Central memory CD8-positive, alpha-beta T cell (primary cell): ENCODE results near the gene FNDC5.

Experiments used
- ATAC-seq: fragments of 150-1000 bp; cut with Tn5 transposase; replicated peaks from 2 replicates; pipeline ENCODE4 v1.10.0; 2022; ENCODE audit warnings: mild to moderate bottlenecking, moderate FRiP score, moderate number of reproducible peaks; ENCODE audit not compliant: poor library complexity, severe bottlenecking; ENCODE audit errors: extremely low read depth
- DNase-seq, 2 donors: peaks; one replicate each; pipeline ENCODE4 v3.0.0; 2021; ENCODE audit warnings: low spot score in 2 of 2
- H3K27ac Mint-ChIP-seq: one replicate; pipeline ENCODE4 v1.8.0; 2022; ENCODE audit warnings: low read depth, mild to moderate bottlenecking, moderate library complexity, mixed read lengths
- H3K27me3 Mint-ChIP-seq: one replicate; pipeline ENCODE4 v1.8.0; 2022; ENCODE audit warnings: mixed read lengths
- H3K36me3 Mint-ChIP-seq: one replicate; pipeline ENCODE4 v1.8.0; 2022; ENCODE audit warnings: mild to moderate bottlenecking, moderate library complexity, mixed read lengths; ENCODE audit not compliant: insufficient read depth
- H3K4me1 Mint-ChIP-seq: one replicate; pipeline ENCODE4 v1.8.0; 2022; ENCODE audit warnings: mixed read lengths
- H3K4me3 Mint-ChIP-seq: one replicate; pipeline ENCODE4 v1.8.0; 2022; ENCODE audit warnings: mild to moderate bottlenecking, moderate library complexity, mixed read lengths
- H3K9me3 Mint-ChIP-seq: one replicate; pipeline ENCODE4 v1.8.0; 2022; ENCODE audit warnings: mixed read lengths

FNDC5 gene

GRCh38 chr1:32886004-32886827 lies 15.5 kb upstream of the FNDC5 start, which contains the start of gene HPCA:
Gene HPCA, plus strand, starts transcription at chr1:32886491. Its CDS starts 2,408 bp downstream, at chr1:32888899.
- H3K9me3 Mint-ChIP-seq, result no peaks in the 10 kb centered on the region
- H3K4me3 Mint-ChIP-seq, result peak within 1 kb of the TSS; percentile 49
- ATAC-seq (no peak), DNase-seq (no peak)
- peaks cover 5% of the 10 kb centered on the region for H3K36me3 Mint-ChIP-seq
- peaks cover 84% of the 10 kb centered on the region for H3K27me3 Mint-ChIP-seq
- H3K4me1 Mint-ChIP-seq, result peaks cover 13% of the 10 kb centered on the region
- no peak within 1 kb of the TSS for H3K27ac Mint-ChIP-seq

- H3K36me3 Mint-ChIP-seq, result peaks cover 5% of the 10 kb centered on the region
- no peak overlapping the region for H3K27ac Mint-ChIP-seq
- no peak for ATAC-seq
- no peaks in the 10 kb centered on the region for H3K9me3 Mint-ChIP-seq
- peaks cover 84% of the 10 kb centered on the region for H3K27me3 Mint-ChIP-seq
- peak overlapping the region; percentile 49 for H3K4me3 Mint-ChIP-seq
- H3K4me1 Mint-ChIP-seq, result peaks cover 13% of the 10 kb centered on the region
- no peak for DNase-seq
Observed at GRCh38 chr1:32885676-32886003, 14.9 kb upstream of the FNDC5 start.

- Mint-ChIP-seq H3K4me1 (peaks cover 13% of the 10 kb centered on the region), H3K27me3 (peaks cover 76% of the 10 kb centered on the region), H3K27ac (no peak overlapping the region)
Observed at GRCh38 chr1:32884726-32885125, 14.0 kb upstream of the FNDC5 start.

GRCh38 chr1:32884032-32884372 lies 13.3 kb upstream of the FNDC5 start:
- ATAC-seq (no peak), DNase-seq (no peak)
- Mint-ChIP-seq H3K4me1 (peaks cover 13% of the 10 kb centered on the region), H3K9me3 (no peaks in the 10 kb centered on the region), H3K27me3 (peaks cover 69% of the 10 kb centered on the region), H3K27ac (no peak overlapping the region), H3K4me3 (no peak overlapping the region), H3K36me3 (peaks cover 5% of the 10 kb centered on the region)

More at GRCh38 chr1:32884726-32885125, 14.0 kb upstream of the FNDC5 start:
- Mint-ChIP-seq H3K36me3 (peaks cover 5% of the 10 kb centered on the region), H3K4me3 (no peak overlapping the region), H3K9me3 (no peaks in the 10 kb centered on the region)
- ATAC-seq, result no peak
- DNase-seq, result no peak

GRCh38 chr1:32883338-32884031 lies 12.8 kb upstream of the FNDC5 start:
- peaks cover 64% of the 10 kb centered on the region for H3K27me3 Mint-ChIP-seq
- H3K36me3 Mint-ChIP-seq, result peaks cover 5% of the 10 kb centered on the region
- no peak overlapping the region for H3K27ac Mint-ChIP-seq
- no peaks in the 10 kb centered on the region for H3K9me3 Mint-ChIP-seq
- DNase-seq (no peak), ATAC-seq (no peak)
- peaks cover 13% of the 10 kb centered on the region for H3K4me1 Mint-ChIP-seq
- no peak overlapping the region for H3K4me3 Mint-ChIP-seq

GRCh38 chr1:32881871-32882850 lies 11.4 kb upstream of the FNDC5 start:
- H3K4me3 Mint-ChIP-seq, result no peak overlapping the region
- no peak for DNase-seq
- no peak overlapping the region for H3K27ac Mint-ChIP-seq
- H3K9me3 Mint-ChIP-seq, result no peaks in the 10 kb centered on the region
- peaks cover 58% of the 10 kb centered on the region for H3K27me3 Mint-ChIP-seq
- ATAC-seq, result no peak
- H3K4me1 Mint-ChIP-seq, result peaks cover 11% of the 10 kb centered on the region
- H3K36me3 Mint-ChIP-seq, result peaks cover 5% of the 10 kb centered on the region

- ATAC-seq (no peak), DNase-seq (no peak)
- no peak overlapping the region for H3K4me3 Mint-ChIP-seq
- H3K36me3 Mint-ChIP-seq, result peaks cover 5% of the 10 kb centered on the region
- H3K4me1 Mint-ChIP-seq, result peaks cover 8% of the 10 kb centered on the region
- no peaks in the 10 kb centered on the region for H3K9me3 Mint-ChIP-seq
- H3K27me3 Mint-ChIP-seq, result peaks cover 52% of the 10 kb centered on the region
- H3K27ac Mint-ChIP-seq, result no peak overlapping the region
Observed at GRCh38 chr1:32881291-32881690, 10.6 kb upstream of the FNDC5 start.

- Mint-ChIP-seq H3K27me3 (peaks cover 52% of the 10 kb centered on the region), H3K27ac (no peak overlapping the region), H3K9me3 (no peaks in the 10 kb centered on the region), H3K36me3 (no peaks in the 10 kb centered on the region), H3K4me3 (no peak overlapping the region), H3K4me1 (no peaks in the 10 kb centered on the region)
- DNase-seq (no peak), ATAC-seq (no peak)
Observed at GRCh38 chr1:32878637-32879041, 7.9 kb upstream of the FNDC5 start.

GRCh38 chr1:32878183-32878582 lies 7.5 kb upstream of the FNDC5 start:
- no peak overlapping the region for H3K4me3 Mint-ChIP-seq
- H3K9me3 Mint-ChIP-seq, result no peaks in the 10 kb centered on the region
- no peak for DNase-seq
- ATAC-seq, result no peak
- peaks cover 49% of the 10 kb centered on the region for H3K27me3 Mint-ChIP-seq
- no peaks in the 10 kb centered on the region for H3K4me1 Mint-ChIP-seq
- H3K27ac Mint-ChIP-seq, result no peak overlapping the region
- no peaks in the 10 kb centered on the region for H3K36me3 Mint-ChIP-seq

- Mint-ChIP-seq H3K27me3 (peaks cover 55% of the 10 kb centered on the region), H3K27ac (no peak overlapping the region), H3K4me3 (no peak overlapping the region), H3K4me1 (peaks cover 5% of the 10 kb centered on the region), H3K9me3 (no peaks in the 10 kb centered on the region), H3K36me3 (peaks cover 3% of the 10 kb centered on the region)
- no peak for ATAC-seq
- no peak for DNase-seq
Observed at GRCh38 chr1:32877211-32878110, 6.7 kb upstream of the FNDC5 start.

GRCh38 chr1:32876341-32877210 lies 5.9 kb upstream of the FNDC5 start:
- H3K27ac Mint-ChIP-seq, result no peak overlapping the region
- no peak overlapping the region for H3K4me3 Mint-ChIP-seq
- ATAC-seq (peak; percentile 68), DNase-seq (peak; percentile 39 to 54)
- H3K27me3 Mint-ChIP-seq, result peaks cover 63% of the 10 kb centered on the region
- peaks cover 11% of the 10 kb centered on the region for H3K4me1 Mint-ChIP-seq
- H3K36me3 Mint-ChIP-seq, result peaks cover 4% of the 10 kb centered on the region
- no peaks in the 10 kb centered on the region for H3K9me3 Mint-ChIP-seq
